GM13977 (cell line): ENCODE results near the gene WIPI1.

Source experiments
- DNase-seq: peaks from one replicate; pipeline ENCODE4 v3.0.0; 2012; ENCODE audit warnings: low spot score
- in situ Hi-C: fragments of 300-500 bp; cut with MboI; formaldehyde crosslinking; loops from one replicate; pipeline ENCODE4 v1.12.0; 2022; ENCODE audit warnings: low sequenced_read_pairs, low pct_unique_long_range_greater_than_20kb, mixed read lengths, inconsistent platforms; ENCODE audit not compliant: unreplicated experiment
- TF ChIP-seq, protein P1 (sequence below): IDR thresholded peaks from 2 replicates; pipeline ENCODE4 v1.5.1; 2012; ENCODE audit warnings: mild to moderate bottlenecking, control low read depth; ENCODE audit not compliant: insufficient read depth; ENCODE audit errors: extremely low read depth, missing control alignments

The WIPI1 gene

DNA sequence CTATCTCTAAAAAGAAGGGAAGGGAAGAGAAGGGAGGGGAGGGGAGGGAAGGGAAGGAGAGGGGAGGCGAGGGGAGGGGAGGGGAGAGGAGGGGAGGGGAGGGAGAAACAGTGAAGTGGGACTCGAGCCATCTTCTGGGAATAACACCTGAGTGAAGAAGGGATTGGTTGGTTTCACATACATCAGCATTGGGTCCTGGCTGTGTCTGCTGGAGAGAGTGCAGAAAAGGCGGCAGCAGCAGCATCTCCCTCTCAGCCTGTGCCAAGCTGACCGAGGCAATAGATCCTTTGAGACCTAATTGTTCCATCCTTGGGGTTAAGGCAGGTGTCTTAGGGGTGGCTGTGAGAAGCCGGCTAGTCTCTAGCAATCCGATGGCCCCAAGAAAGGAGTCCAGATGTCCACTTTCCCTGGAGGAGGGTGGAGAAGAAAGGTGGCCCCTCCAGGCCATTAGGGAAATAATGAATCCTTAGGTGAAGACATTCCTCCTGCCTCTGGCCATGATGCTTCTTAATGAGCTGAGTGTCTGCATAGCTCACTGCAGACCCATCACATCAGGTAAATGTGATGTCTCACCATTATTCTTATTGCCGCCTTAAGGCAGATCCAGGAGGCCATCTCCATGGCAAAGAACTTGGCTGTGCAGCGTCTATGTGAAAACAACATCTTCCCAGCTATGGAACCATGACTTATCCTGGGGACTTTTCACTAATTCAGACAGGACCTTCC is 71.6 kb downstream of the WIPI1 start:
- no peak for DNase-seq
- TF ChIP-seq, protein P1, sequence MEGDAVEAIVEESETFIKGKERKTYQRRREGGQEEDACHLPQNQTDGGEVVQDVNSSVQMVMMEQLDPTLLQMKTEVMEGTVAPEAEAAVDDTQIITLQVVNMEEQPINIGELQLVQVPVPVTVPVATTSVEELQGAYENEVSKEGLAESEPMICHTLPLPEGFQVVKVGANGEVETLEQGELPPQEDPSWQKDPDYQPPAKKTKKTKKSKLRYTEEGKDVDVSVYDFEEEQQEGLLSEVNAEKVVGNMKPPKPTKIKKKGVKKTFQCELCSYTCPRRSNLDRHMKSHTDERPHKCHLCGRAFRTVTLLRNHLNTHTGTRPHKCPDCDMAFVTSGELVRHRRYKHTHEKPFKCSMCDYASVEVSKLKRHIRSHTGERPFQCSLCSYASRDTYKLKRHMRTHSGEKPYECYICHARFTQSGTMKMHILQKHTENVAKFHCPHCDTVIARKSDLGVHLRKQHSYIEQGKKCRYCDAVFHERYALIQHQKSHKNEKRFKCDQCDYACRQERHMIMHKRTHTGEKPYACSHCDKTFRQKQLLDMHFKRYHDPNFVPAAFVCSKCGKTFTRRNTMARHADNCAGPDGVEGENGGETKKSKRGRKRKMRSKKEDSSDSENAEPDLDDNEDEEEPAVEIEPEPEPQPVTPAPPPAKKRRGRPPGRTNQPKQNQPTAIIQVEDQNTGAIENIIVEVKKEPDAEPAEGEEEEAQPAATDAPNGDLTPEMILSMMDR, result no peak
- in situ Hi-C loops, result no loop called here

DNA sequence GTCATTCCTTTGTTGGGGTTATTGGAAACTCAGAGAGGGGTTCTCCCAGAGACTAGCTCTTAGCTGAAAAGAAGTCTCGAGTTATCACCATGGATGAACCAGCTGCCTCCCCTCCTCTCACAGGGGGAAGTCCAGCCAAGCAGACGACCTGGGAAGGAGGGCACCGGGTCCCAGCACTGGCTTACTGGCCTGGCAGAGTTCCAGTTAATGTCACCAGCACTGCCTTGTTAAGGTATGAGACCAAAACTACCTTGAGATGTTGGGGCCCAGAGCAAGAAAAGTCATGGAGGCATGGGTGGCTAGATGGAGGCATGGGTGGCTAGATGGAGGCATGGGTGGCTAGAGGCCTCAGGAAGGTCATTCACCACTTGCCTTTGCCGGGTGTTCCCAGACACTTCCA is 72.4 kb downstream of the WIPI1 start:
- DNase-seq, result no peak
- TF ChIP-seq, protein P1, result no peak
- in situ Hi-C loops, result no loop called here

- in situ Hi-C loops, result no loop called here
- TF ChIP-seq, protein P1, result no peak
- DNase-seq, result no peak
Observed at GRCh38 chr17:68384471-68384870, 72.8 kb downstream of the WIPI1 start.

GRCh38 chr17:68383443-68384321 is 73.6 kb downstream of the WIPI1 start:
- TF ChIP-seq, protein P1, result no peak
- DNase-seq, result no peak
- in situ Hi-C loops, result no loop called here

- no peak for DNase-seq
- TF ChIP-seq, protein P1, result no peak
- in situ Hi-C loops, result no loop called here
Observed at GRCh38 chr17:68383120-68383442, 74.2 kb downstream of the WIPI1 start.

DNA sequence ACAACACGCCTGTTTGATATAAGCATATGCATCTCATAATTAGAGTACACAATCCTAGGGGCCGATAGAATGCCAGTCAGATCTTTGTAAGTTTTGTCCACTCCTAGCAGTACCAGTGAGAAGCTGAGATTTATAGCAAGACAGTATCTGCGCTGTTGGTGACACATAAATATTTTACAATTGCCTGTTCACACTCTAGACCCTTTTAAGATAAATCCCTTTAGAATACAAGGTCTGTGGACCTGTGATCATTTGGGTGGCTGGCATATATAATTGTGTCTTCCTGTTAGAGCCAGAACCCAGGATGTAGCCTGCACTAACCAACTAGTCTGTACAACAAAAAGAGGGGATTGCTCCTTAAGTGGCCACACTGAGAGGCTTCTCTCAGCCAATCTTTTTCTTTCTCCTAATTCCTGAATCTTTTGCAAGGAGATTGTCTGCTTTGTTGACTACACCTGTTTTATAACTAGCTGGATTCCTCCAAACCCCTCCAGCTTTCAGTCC is 74.7 kb downstream of the WIPI1 start:
- DNase-seq, result no peak
- TF ChIP-seq, protein P1, result no peak
- in situ Hi-C loops, result no loop called here
